ENCODE data around the gene EHD4. TPM values are rescaled to one million over a fixed set of nuclear protein-coding genes. Genes with fewer than 3 reads are reported as not detected.

The EHD4 gene
- total RNA-seq, 1 donor from 2014 or later: 20.9 TPM

DNA sequence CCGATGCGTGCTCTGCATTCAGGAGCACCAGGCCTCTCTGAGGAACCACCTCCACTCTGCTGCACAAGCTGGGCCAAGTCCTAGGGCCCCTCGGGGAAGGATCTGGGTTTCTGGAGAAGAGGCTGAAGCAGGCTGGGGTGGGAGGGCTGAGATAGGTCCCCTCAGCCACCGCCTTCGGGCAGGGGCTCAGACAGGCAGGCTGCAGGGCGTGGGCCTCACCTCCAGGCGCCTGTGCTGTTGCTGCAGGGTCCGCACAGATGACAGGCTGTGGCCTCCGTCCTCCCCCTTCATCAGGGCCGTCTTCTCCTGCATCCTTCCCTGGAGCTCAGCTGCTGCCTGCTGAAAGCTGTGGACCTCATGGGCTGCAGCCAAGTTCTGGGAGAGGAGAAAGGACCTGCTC is 118.5 kb downstream of the EHD4 start:
- TF ChIP-seq, protein P1, sequence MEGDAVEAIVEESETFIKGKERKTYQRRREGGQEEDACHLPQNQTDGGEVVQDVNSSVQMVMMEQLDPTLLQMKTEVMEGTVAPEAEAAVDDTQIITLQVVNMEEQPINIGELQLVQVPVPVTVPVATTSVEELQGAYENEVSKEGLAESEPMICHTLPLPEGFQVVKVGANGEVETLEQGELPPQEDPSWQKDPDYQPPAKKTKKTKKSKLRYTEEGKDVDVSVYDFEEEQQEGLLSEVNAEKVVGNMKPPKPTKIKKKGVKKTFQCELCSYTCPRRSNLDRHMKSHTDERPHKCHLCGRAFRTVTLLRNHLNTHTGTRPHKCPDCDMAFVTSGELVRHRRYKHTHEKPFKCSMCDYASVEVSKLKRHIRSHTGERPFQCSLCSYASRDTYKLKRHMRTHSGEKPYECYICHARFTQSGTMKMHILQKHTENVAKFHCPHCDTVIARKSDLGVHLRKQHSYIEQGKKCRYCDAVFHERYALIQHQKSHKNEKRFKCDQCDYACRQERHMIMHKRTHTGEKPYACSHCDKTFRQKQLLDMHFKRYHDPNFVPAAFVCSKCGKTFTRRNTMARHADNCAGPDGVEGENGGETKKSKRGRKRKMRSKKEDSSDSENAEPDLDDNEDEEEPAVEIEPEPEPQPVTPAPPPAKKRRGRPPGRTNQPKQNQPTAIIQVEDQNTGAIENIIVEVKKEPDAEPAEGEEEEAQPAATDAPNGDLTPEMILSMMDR (IDR thresholded peaks at IDR 0.05): no peak
- Mint-ChIP-seq H3K4me1 (ENCODE audit: unreplicated experiment) (no peaks in the 10 kb centered on the region), H3K36me3 (ENCODE audit: unreplicated experiment) (no peaks in the 10 kb centered on the region), H3K27ac (ENCODE audit: unreplicated experiment) (no peak overlapping the region), H3K4me3 (ENCODE audit: unreplicated experiment) (no peak overlapping the region), H3K27me3 (ENCODE audit: unreplicated experiment) (no peaks in the 10 kb centered on the region), H3K9me3 (ENCODE audit: unreplicated experiment) (no peaks in the 10 kb centered on the region)
- DNase-seq (ENCODE audit: extremely low spot score, unreplicated experiment): no peak

DNA sequence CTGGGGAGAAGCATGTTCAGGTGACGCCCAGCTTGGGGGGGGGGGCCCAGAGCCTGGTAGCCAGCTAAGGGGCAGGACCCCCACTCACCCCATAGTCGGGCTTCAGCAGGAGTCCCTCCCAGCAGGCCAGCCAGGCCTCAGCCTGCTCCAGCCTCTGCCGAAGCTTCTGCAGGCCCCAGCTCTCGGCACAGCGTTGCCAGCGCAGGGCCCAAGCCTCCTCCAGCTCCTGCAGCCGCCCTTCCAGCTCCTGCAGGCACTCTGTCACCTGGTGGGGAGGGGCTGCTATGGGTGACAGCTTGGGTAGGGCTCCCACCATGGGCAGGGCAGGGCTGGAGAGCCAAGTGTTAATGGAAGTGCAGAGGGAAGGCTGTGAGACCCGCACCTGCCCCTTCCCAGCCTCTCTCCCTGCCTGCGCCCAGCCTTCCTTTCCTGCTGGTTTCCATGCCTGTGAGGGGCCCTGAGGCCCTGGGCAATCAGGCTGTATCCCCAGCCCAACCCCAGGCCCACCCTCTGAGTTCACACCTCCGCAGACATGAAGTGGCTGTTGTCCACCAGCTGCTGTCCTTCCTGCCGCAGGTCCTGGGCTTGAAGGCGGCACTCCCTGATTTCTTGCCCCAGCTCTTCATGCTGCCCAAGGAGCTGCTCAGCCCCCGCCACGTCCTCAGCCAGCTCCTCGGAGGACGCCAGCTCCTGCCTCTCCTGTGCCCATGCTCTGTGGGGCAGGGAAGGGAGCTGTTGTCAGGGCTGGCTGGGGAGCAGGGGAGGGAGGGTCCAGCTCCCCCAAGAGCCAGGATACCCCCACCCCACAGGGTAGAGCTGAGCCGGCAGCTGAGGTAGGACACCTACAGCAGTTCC is 119.4 kb downstream of the EHD4 start:
- H3K4me3 Mint-ChIP-seq (ENCODE audit: unreplicated experiment): no peak overlapping the region
- H3K9me3 Mint-ChIP-seq (ENCODE audit: unreplicated experiment): no peaks in the 10 kb centered on the region
- H3K27ac Mint-ChIP-seq (ENCODE audit: unreplicated experiment): no peak overlapping the region
- TF ChIP-seq, protein P1 (IDR thresholded peaks at IDR 0.05): no peak
- peaks cover 5% of the 10 kb centered on the region for H3K36me3 Mint-ChIP-seq (ENCODE audit: unreplicated experiment)
- no peaks in the 10 kb centered on the region for H3K27me3 Mint-ChIP-seq (ENCODE audit: unreplicated experiment)
- no peak for DNase-seq (ENCODE audit: extremely low spot score, unreplicated experiment)
- H3K4me1 Mint-ChIP-seq (ENCODE audit: unreplicated experiment): no peaks in the 10 kb centered on the region

DNA sequence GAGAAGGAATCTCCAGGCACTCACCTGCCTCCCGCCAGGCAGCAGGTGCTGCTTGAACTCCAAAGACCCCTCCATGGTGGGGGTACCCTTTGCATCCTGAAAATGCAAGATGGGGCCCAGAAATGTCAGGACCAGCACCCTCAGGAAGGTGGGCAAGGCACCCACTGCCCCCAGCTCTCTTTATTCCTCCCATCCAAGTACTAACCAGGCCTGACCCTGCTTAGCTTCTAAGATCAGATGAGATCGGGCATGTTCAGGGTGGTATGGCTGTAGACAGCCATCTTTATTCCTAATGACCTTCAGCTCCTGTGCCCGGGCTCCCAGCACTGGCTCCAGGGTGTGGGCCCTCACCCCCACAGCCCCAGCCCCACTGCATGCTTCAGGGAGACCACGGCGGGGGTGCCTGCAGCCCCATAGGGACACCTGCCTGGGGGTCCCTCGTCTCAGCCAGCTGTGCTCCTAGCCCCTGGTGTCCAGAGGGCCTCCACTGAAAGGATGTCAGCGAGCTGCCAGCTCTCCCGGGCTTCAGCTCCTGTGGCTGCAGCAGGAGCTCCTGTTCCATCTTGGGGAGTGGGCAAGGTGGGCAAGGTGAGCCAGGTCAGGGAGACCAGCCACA is 120.5 kb downstream of the EHD4 start:
- no peaks in the 10 kb centered on the region for H3K4me1 Mint-ChIP-seq (ENCODE audit: unreplicated experiment)
- H3K4me3 Mint-ChIP-seq (ENCODE audit: unreplicated experiment): no peak overlapping the region

DNA sequence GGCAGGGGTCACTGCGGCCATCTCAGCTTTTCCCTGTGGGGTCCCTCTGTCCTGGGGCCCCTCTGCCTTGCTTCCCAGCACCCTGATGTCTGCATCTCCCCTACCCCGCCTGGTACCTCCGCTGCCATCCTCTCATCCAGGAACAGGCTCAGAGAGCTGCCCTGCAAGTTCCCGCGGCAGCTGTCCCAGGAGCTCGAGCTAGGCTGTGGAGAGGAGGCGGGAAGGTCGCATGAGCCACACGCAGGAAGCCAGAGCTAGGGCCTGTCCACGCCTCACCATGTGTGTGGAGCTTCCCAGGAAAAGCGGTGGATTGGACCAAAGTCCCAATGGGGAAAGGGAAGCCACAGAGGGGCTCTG is 121.2 kb downstream of the EHD4 start:
- Mint-ChIP-seq H3K27me3 (ENCODE audit: unreplicated experiment) (no peaks in the 10 kb centered on the region), H3K9me3 (ENCODE audit: unreplicated experiment) (no peaks in the 10 kb centered on the region), H3K36me3 (ENCODE audit: unreplicated experiment) (peaks cover 13% of the 10 kb centered on the region), H3K4me1 (ENCODE audit: unreplicated experiment) (no peaks in the 10 kb centered on the region), H3K27ac (ENCODE audit: unreplicated experiment) (no peak overlapping the region), H3K4me3 (ENCODE audit: unreplicated experiment) (no peak overlapping the region)
- TF ChIP-seq, protein P1 (IDR thresholded peaks at IDR 0.05): no peak
- no peak for DNase-seq (ENCODE audit: extremely low spot score, unreplicated experiment)

More for the DNA sequence above, 120.5 kb downstream of the EHD4 start:
- Mint-ChIP-seq H3K27me3 (ENCODE audit: unreplicated experiment) (no peaks in the 10 kb centered on the region), H3K27ac (ENCODE audit: unreplicated experiment) (no peak overlapping the region), H3K9me3 (ENCODE audit: unreplicated experiment) (no peaks in the 10 kb centered on the region), H3K36me3 (ENCODE audit: unreplicated experiment) (peaks cover 8% of the 10 kb centered on the region)
- DNase-seq (ENCODE audit: extremely low spot score, unreplicated experiment): no peak
- TF ChIP-seq, protein P1 (IDR thresholded peaks at IDR 0.05): no peak

DNA sequence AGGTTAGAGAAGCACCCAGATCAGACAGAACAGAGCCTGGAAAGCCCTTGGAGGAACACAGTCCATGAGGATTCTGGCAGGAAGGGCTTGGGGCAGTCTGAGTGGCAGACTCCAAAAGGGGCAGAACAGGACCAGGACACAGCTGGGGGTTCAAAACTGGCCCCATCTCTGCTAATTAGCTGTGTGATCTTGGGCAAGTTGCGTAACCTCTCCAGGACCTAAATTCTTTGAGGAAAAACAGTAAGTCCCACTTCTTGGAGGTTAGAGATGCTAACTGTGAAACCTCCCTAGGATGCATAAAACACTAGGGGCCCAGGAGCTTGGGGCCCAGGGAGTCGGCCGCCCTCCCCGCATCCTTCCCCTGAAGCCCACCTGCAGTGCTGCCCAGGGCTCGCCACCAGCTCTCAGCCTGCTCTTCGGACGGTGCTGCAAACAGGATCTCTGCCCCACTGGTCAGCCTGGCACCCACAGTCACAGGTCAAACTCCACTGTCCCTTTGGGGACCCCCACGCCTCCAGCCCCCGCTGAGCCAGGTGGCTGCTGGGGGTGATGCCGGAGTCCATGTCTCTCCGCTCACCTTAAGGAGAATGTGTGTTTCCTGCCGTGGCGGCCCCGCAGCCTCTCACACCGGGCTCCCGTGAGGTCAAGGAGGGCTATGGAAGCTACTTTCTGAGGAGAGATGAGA is 121.7 kb downstream of the EHD4 start:
- Mint-ChIP-seq H3K27ac (ENCODE audit: unreplicated experiment) (no peak overlapping the region), H3K4me1 (ENCODE audit: unreplicated experiment) (no peaks in the 10 kb centered on the region), H3K9me3 (ENCODE audit: unreplicated experiment) (no peaks in the 10 kb centered on the region), H3K4me3 (ENCODE audit: unreplicated experiment) (no peak overlapping the region), H3K36me3 (ENCODE audit: unreplicated experiment) (peaks cover 14% of the 10 kb centered on the region), H3K27me3 (ENCODE audit: unreplicated experiment) (no peaks in the 10 kb centered on the region)
- TF ChIP-seq, protein P1 (IDR thresholded peaks at IDR 0.05): no peak
- no peak for DNase-seq (ENCODE audit: extremely low spot score, unreplicated experiment)

All from osteocyte (in vitro differentiated cells).